IPS-18c (cell line): ENCODE measurements around the gene PRKCG.

Experiments
- H3K4me3 ChIP-seq: 2 replicates; pipeline ENCODE4 v1.7.0; 2013; ENCODE audit warnings: low read depth, mild to moderate bottlenecking, low read length, moderate library complexity; ENCODE audit not compliant: insufficient read depth
- H3K9me3 ChIP-seq: one replicate; pipeline ENCODE4 v1.6.1; 2013; ENCODE audit warnings: mild to moderate bottlenecking, low read length, moderate library complexity; ENCODE audit not compliant: control insufficient read depth, insufficient read depth

PRKCG gene

DNA sequence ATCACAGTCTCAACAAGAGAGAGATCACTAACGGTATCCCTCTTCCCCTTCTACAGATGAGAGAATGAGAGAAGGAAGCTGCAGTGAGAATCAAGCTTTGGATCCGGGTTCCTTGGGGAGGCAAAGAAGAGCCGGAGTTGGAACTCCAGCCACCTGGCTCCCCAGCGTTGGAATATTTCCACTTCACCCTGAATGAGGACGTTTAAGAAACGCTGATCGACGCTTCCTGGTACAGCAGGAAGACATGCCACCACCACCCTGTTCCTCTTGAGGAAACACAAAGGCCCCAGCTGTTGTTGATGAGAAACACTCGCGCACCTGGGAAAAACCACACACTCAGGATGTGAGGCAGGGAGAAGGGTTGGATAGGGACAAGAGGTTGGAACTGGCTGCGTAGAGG lies 69.4 kb downstream of the PRKCG start:
- Histone ChIP-seq H3K9me3 (no peaks in the 10 kb centered on the region), H3K4me3 (no peak overlapping the region)

DNA sequence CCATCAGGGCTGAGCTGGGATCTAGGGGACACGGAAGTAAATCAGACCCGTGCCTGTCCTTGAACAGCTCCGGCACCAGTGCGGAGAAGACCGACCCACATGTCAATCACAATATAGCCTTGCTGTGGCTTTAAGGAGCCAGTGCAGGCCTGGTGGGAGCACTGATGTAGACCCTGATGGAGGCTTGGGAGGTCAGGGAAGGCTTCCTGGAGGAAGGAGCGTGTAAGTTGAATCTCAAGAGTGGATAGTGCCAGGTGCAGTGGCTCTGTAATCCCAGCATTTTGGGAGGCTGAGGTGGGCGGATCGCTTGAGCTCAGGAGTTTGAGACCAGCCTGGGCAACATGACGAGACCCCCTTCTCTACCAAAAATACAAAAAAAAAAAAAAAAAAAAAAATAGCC lies 70.0 kb downstream of the PRKCG start:
- no peak overlapping the region for H3K4me3 ChIP-seq
- no peaks in the 10 kb centered on the region for H3K9me3 ChIP-seq

DNA sequence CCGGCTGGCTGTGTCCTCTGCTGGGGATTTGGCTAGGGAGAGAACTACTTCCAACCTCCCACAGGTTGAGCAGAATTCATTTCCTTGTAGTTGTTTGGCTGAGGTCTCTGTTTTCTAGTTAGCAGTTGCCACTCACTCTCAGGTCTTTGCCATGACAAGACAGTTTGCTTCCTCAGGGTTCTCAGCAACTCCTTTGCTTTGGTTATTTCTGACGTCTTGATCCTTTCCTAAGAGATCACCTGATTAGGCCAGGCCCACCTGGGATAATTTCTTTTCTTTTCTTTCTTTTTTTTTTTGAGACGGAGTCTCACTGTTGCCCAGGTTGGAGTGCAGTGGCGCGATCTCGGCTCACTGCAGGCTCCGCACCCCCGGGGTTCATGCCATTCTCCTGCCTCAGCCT lies 71.4 kb downstream of the PRKCG start:
- H3K4me3 ChIP-seq, result no peak overlapping the region

More for the DNA sequence above, 71.4 kb downstream of the PRKCG start:
- no peaks in the 10 kb centered on the region for H3K9me3 ChIP-seq
